Heart left ventricle (tissue), 16 donors: ENCODE data around the gene EPX. TPM values are rescaled to one million over a fixed set of nuclear protein-coding genes. Genes with fewer than 3 reads are reported as not detected.

Source experiments
- ATAC-seq, 4 donors: fragments of 200-7000 bp; cut with Tn5 transposase; one replicate each; pipeline ENCODE4 v1.9.1; 2020 to 2022; ENCODE audit warnings: moderate library complexity in 4 of 4, mild to moderate bottlenecking in 3 of 4, moderate number of reproducible peaks in 1 of 4
- DNase-seq, 5 donors: peaks; one replicate each; pipeline ENCODE4 v3.0.0-alpha.2; 2020
- H3K27ac ChIP-seq, 12 donors: fragments of 200-600 bp; sonication (generic) in 4 of 12; one replicate each; pipeline versions ENCODE4 v1.5.0 to v1.8.0; 2016 to 2022; ENCODE audit warnings: mild to moderate bottlenecking in 2 of 12
- H3K27me3 ChIP-seq, 9 donors: fragments of 200-600 bp; sonication (generic) in 2 of 9; one replicate each; pipeline versions ENCODE4 v1.5.1 to v1.8.0; 2016 to 2022; ENCODE audit warnings: mild to moderate bottlenecking in 3 of 9
- H3K36me3 ChIP-seq, 9 donors: fragments of 200-600 bp; sonication (generic) in 2 of 9; one replicate each; pipeline versions ENCODE4 v1.5.0 to v1.8.0; 2018 to 2022; ENCODE audit warnings: mild to moderate bottlenecking in 2 of 9
- H3K4me1 ChIP-seq, 12 donors: fragments of 200-600 bp; sonication (generic) in 4 of 12; one replicate each; pipeline versions ENCODE4 v1.5.0 to v1.8.0; 2016 to 2022; ENCODE audit warnings: mild to moderate bottlenecking in 3 of 12
- H3K4me3 ChIP-seq, 12 donors: fragments of 200-600 bp; sonication (generic) in 4 of 12; one replicate each; pipeline versions ENCODE4 v1.5.0 to v1.8.0; 2017 to 2022; ENCODE audit warnings: mild to moderate bottlenecking in 9 of 12, moderate library complexity in 4 of 12
- H3K9me3 ChIP-seq, 12 donors: fragments of 200-600 bp; sonication (generic) in 4 of 12; one replicate each; pipeline versions ENCODE4 v1.5.0 to v1.8.0; 2016 to 2022; ENCODE audit warnings: mild to moderate bottlenecking in 1 of 12
- POLR2A ChIP-seq, 2 donors: fragments of 450-650 bp; IDR thresholded peaks; one replicate each; pipeline ENCODE4 v1.6.1; 2017; ENCODE audit warnings: antibody characterized with exemption in 2 of 2, mild to moderate bottlenecking in 2 of 2, moderate library complexity in 2 of 2
- WGBS, 4 donors: extraction: QIAGEN DNeasy Blood & Tissue Kit in 2 of 4; methylation state at CpG; one replicate each; pipeline versions ENCODE4 v1.1.5 to v1.1.7; 2013 to 2018; 5-methylcytosine and 5-hydroxymethylcytosine counted together
- intact Hi-C, 10 donors: fragments of 100-400 bp; cut with DNase I; formaldehyde crosslinking; loops; one replicate each; pipeline versions ENCODE4 v1.11.1 to v1.14.2; 2022
- polyA plus RNA-seq, 2 donors: library from polyadenylated mRNA; stranded (reverse); fragments of 200-250 nt; gene quantifications; one replicate each; pipeline ENCODE4 v1.2.3, GENCODE V29; 2013
- total RNA-seq, 9 donors: library from RNA; depleted of rRNA in 2 of 9; stranded (reverse); fragments of >200 nt in 2 of 9; fragmentation: NEBNext Ultra II Directional in 3 of 9; extraction: Animal tissue kit (Norgen Biotek cat#: 25700) in 3 of 9; gene quantifications; one replicate each; pipeline versions ENCODE4 v1.1.0 to v1.2.4, GENCODE V29; 2016 to 2023
- TF ChIP-seq, protein P1 (sequence below), 12 donors: fragments of 200-600 bp; sonication (generic) in 4 of 12; IDR thresholded peaks; one replicate each; pipeline versions ENCODE4 v1.5.0 to v1.8.0; 2018 to 2022; ENCODE audit warnings: antibody characterized with exemption in 12 of 12, mild to moderate bottlenecking in 5 of 12
- donor health status: ischemic (EF 13 %, LVEDD 7.1; RV severe dilation, severe dysfunction).
- donor health status: healthy with polysubstance abuse.
- donor health status: DM: no; HTN: yes; CAD: no.
- donor health status: DM: no; HTN: no; CAD: no.
- donor health status: ischemic (EF 25% LVEDD 6.9; RV normal size, moderate dysfunction).
- donor health status: ischemic (EF 25% LVEDD 5.7; RV mildly dilated, moderate dysfunction).
- donor health status: healthy.
- donor health status: DM: yes; HTN: yes; CAD: no.
- donor health status: ischemic (EF 35%, LVEDD 5.7; RV mildly dilated, moderate dysfunction).
- donor health status: nonischemic (EF 11% LVEDD 7.7; RV severe dilation, severe dysfunction).
- donor health status: DM: yes; HTN: yes; CAD: no.
- donor health status: PGD.
- donor health status: ischemic (EF 29% LVEDD 5.4; RV normal size, mild dysfunction).
- donor health status: nonischemic (EF 23%, LVEDD 6.1; RV moderate dilation, normal function).

The EPX gene
- total and polyA plus RNA-seq, 11 donors = not detected

GRCh38 chr17:58205936-58206335, 13.4 kb downstream of the EPX start:
- H3K4me1 ChIP-seq = no peaks in the 10 kb centered on the region
- H3K27ac ChIP-seq = no peak overlapping the region
- no peaks in the 10 kb centered on the region for H3K27me3 ChIP-seq
- no peaks in the 10 kb centered on the region for H3K9me3 ChIP-seq
- DNase-seq = no peak
- WGBS, 4 donors = 87 to 93% (median 91%) methylated on average over 6 to 11 of the region's 11 CpGs
- no peak overlapping the region for H3K4me3 ChIP-seq
- no peak for TF ChIP-seq POLR2A (IDR thresholded peaks at IDR 0.05)
- TF ChIP-seq, protein P1, sequence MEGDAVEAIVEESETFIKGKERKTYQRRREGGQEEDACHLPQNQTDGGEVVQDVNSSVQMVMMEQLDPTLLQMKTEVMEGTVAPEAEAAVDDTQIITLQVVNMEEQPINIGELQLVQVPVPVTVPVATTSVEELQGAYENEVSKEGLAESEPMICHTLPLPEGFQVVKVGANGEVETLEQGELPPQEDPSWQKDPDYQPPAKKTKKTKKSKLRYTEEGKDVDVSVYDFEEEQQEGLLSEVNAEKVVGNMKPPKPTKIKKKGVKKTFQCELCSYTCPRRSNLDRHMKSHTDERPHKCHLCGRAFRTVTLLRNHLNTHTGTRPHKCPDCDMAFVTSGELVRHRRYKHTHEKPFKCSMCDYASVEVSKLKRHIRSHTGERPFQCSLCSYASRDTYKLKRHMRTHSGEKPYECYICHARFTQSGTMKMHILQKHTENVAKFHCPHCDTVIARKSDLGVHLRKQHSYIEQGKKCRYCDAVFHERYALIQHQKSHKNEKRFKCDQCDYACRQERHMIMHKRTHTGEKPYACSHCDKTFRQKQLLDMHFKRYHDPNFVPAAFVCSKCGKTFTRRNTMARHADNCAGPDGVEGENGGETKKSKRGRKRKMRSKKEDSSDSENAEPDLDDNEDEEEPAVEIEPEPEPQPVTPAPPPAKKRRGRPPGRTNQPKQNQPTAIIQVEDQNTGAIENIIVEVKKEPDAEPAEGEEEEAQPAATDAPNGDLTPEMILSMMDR (IDR thresholded peaks at IDR 0.05) = no peak
- ATAC-seq = no peak
- H3K36me3 ChIP-seq = peaks cover 0 to 54% (median 42%) of the 10 kb centered on the region in 9 donors
- intact Hi-C loops = no loop called here

DNA sequence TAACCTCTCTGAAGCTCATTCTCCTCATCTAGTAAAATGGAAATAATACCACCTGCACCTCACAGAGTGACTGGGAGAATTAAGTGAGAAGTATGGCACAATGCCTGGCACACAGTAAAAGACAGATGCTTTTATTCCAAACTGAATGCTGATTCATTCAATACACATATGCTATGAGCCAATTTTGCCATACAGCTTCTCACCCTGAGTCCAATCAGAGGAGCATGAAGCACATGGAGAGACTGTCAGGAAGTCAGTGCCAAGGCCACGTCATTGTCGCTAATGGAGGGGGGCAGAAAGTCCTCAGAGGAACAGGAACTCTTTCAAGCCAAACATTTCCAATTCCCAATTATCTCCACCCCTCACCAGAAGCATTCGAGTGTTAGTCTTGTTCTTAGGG, 14.9 kb downstream of the EPX start:
- Histone ChIP-seq H3K4me1 (no peaks in the 10 kb centered on the region), H3K36me3 (peaks cover 0 to 69% (median 51%) of the 10 kb centered on the region in 9 donors), H3K9me3 (no peaks in the 10 kb centered on the region), H3K4me3 (no peak overlapping the region), H3K27me3 (no peaks in the 10 kb centered on the region), H3K27ac (no peak overlapping the region)
- intact Hi-C loops = no loop called here
- no peak for DNase-seq
- TF ChIP-seq, protein P1 (IDR thresholded peaks at IDR 0.05) = no peak
- no peak for TF ChIP-seq POLR2A (IDR thresholded peaks at IDR 0.05)
- 78 to 100% (median 86%) methylated on average over 3 of the region's 3 CpGs for whole genome bisulfite sequencing, 4 donors
- ATAC-seq = no peak

- no peak for DNase-seq
- intact Hi-C loops = no loop called here
- no peak overlapping the region for H3K27ac ChIP-seq
- peaks cover 0 to 78% (median 58%) of the 10 kb centered on the region in 9 donors for H3K36me3 ChIP-seq
- H3K9me3 ChIP-seq = no peaks in the 10 kb centered on the region
- 92 to 98% (median 93%) methylated on average over 5 of the region's 5 CpGs for WGBS, 4 donors
- ATAC-seq = no peak
- no peaks in the 10 kb centered on the region for H3K27me3 ChIP-seq
- TF ChIP-seq POLR2A (IDR thresholded peaks at IDR 0.05) = no peak
- TF ChIP-seq, protein P1 (IDR thresholded peaks at IDR 0.05) = no peak
- no peaks in the 10 kb centered on the region for H3K4me1 ChIP-seq
- no peak overlapping the region for H3K4me3 ChIP-seq
These were observed 15.8 kb downstream of the EPX start for GRCh38 chr17:58208344-58208743.

DNA sequence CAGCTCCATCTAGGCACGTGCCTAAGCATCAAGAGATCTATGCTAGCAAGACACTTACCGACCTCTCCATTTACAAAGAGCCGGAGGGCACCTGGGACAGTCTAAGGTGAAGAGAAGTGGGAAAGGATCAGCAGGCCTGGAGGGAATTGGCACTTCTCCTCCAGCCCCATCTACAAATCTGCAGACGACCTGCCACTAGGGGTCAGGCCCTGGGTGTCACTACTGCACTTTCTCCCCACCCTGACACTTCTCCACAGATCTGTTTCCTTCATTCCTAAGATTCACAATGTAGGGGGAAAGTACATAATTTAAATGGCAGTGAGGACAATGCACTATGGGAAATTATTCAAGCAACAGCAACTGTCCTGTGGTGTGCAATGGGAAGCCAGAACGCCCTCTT, 18.4 kb downstream of the EPX start:
- ATAC-seq (no peak), DNase-seq (no peak)
- WGBS, 4 donors = 82 to 84% (median 84%) methylated on average over 5 of the region's 5 CpGs
- Histone ChIP-seq H3K4me3 (no peak overlapping the region), H3K9me3 (no peaks in the 10 kb centered on the region), H3K4me1 (no peaks in the 10 kb centered on the region), H3K36me3 (peaks cover 0 to 95% (median 82%) of the 10 kb centered on the region in 9 donors), H3K27me3 (no peaks in the 10 kb centered on the region), H3K27ac (no peak overlapping the region)
- intact Hi-C loops = no loop called here
- no peak for TF ChIP-seq POLR2A (IDR thresholded peaks at IDR 0.05)
- TF ChIP-seq, protein P1 (IDR thresholded peaks at IDR 0.05) = no peak
